ENCODE results near the gene RSPRY1. TPM values are rescaled to one million over a fixed set of nuclear protein-coding genes. Genes with fewer than 3 reads are reported as not detected.
"Not testable (repeated sequence)": the region's sequence is repeated elsewhere in the genome, so short reads cannot be mapped to it uniquely, and the experiment has no call there.

RSPRY1 gene
- total RNA-seq, 1 experiment from 2014 or later: 24.9 TPM

- H3K4me3 ChIP-seq (replicated peaks in 1 of 2; ENCODE audit: low read depth in 1 of 2, low read length in 2 of 2): no peak overlapping the region
- H3K9ac ChIP-seq (ENCODE audit: low read length): no peak overlapping the region
- ChIA-PET RAD21 (ENCODE audit: low non-redundant PET in 1 of 2, low total read pairs in 2 of 2, uncharacterized antibody in 2 of 2, unreplicated experiment in 2 of 2) (no interaction called here), CTCF (no interaction called here), POLR2A (no interaction called here)
- H3K4me2 ChIP-seq (ENCODE audit: low read length): no peak overlapping the region
- TF ChIP-seq MAX (IDR thresholded peaks at IDR 0.05) (no peak), RAD21 (IDR thresholded peaks at IDR 0.05; ENCODE audit: low read depth) (no peak), SIN3A (IDR thresholded peaks at IDR 0.05; ENCODE audit: low read depth) (no peak), POLR2A (IDR thresholded peaks at IDR 0.05; ENCODE audit: borderline replicate concordance, extremely low read depth, insufficient read depth, insufficient read length) (no peak), SP1 (IDR thresholded peaks at IDR 0.05; ENCODE audit: low read depth) (no peak), ZFX (IDR thresholded peaks at IDR 0.05) (no peak), EGR1 (IDR thresholded peaks at IDR 0.05; ENCODE audit: low read depth) (no peak), EZH2phosphoT487 (IDR thresholded peaks at IDR 0.05; ENCODE audit: borderline replicate concordance) (no peak)
- no peaks in the 10 kb centered on the region for H3K9me3 ChIP-seq (ENCODE audit: control insufficient read depth in 1 of 2, insufficient read depth in 1 of 2, low read depth in 1 of 2, low read length in 2 of 2)
- intact Hi-C loops (cut with micrococcal nuclease): no loop called here
- peaks cover 21% of the 10 kb centered on the region in 2 experiments for H3K4me1 ChIP-seq (ENCODE audit: control insufficient read depth in 1 of 2, insufficient read depth in 2 of 2, low read length in 2 of 2)
- BruUV-seq (replicated peaks): no TSS peak
- H2AFZ ChIP-seq (ENCODE audit: low read depth, low read length, poor library complexity, severe bottlenecking): no peak overlapping the region
- no peaks in the 10 kb centered on the region for H4K20me1 ChIP-seq (ENCODE audit: insufficient read depth)
- H3K27me3 ChIP-seq (ENCODE audit: insufficient read depth, low read length): no peaks in the 10 kb centered on the region
- ATAC-seq (no peak), DNase-seq (ENCODE audit: low read depth, low spot score) (no peak)
- no peaks in the 10 kb centered on the region for H3K36me3 ChIP-seq (ENCODE audit: control insufficient read depth in 1 of 2, insufficient read depth in 2 of 2, low read length in 2 of 2)
- no peak overlapping the region for H3K27ac ChIP-seq (ENCODE audit: low read depth, low read length)
- H3K79me2 ChIP-seq (ENCODE audit: insufficient read depth, low read length): no peaks in the 10 kb centered on the region
- no peaks in the 10 kb centered on the region for H3K9me2 ChIP-seq (ENCODE audit: insufficient read depth)
These were observed 87.7 kb downstream of the RSPRY1 start for GRCh38 chr16:57273826-57274225.

DNA sequence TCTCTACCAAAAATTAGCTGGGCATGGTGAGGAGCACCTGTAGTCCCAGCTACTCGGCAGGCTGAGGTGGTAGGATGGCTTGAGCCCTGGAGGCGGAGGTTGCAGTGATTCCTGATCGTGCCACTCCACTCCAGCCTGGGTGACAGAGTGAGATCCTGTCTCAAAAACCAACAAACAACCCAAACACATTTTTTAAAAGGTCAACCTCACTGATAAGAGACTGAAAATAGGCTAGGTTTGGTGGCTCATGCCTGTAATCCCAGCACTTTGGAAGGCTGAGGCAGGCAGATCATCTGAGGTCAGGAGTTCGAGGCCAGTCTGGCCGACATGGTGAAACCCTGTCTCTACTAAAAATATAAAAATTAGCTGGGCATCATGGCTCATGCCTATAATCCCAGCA, 89.8 kb downstream of the RSPRY1 start:
- H3K27me3 ChIP-seq (ENCODE audit: insufficient read depth, low read length); intact Hi-C loops (cut with micrococcal nuclease); CTCF ChIA-PET; H3K4me2 ChIP-seq (ENCODE audit: low read length); H3K4me3 ChIP-seq (replicated peaks in 1 of 2; ENCODE audit: low read depth in 1 of 2, low read length in 2 of 2); DNase-seq (ENCODE audit: low read depth, low spot score); H3K9me2 ChIP-seq (ENCODE audit: insufficient read depth); H3K9ac ChIP-seq (ENCODE audit: low read length); H4K20me1 ChIP-seq (ENCODE audit: insufficient read depth); H2AFZ ChIP-seq (ENCODE audit: low read depth, low read length, poor library complexity, severe bottlenecking); H3K27ac ChIP-seq (ENCODE audit: low read depth, low read length); ATAC-seq; H3K9me3 ChIP-seq (ENCODE audit: control insufficient read depth in 1 of 2, insufficient read depth in 1 of 2, low read depth in 1 of 2, low read length in 2 of 2); H3K79me2 ChIP-seq (ENCODE audit: insufficient read depth, low read length); POLR2A ChIA-PET; RAD21 ChIA-PET (ENCODE audit: low non-redundant PET in 1 of 2, low total read pairs in 2 of 2, uncharacterized antibody in 2 of 2, unreplicated experiment in 2 of 2); BruUV-seq (replicated peaks); H3K36me3 ChIP-seq (ENCODE audit: control insufficient read depth in 1 of 2, insufficient read depth in 2 of 2, low read length in 2 of 2): not testable (repeated sequence)
- peaks cover 29 to 32% of the 10 kb centered on the region in 2 experiments for H3K4me1 ChIP-seq (ENCODE audit: control insufficient read depth in 1 of 2, insufficient read depth in 2 of 2, low read length in 2 of 2)

Measured in HCT116 (cell line).